ENCODE data around the gene PTGIR.

GRCh38 chr19:46660008-46660517, 35.2 kb upstream of the PTGIR start:
- TF ChIP-seq, protein P1, sequence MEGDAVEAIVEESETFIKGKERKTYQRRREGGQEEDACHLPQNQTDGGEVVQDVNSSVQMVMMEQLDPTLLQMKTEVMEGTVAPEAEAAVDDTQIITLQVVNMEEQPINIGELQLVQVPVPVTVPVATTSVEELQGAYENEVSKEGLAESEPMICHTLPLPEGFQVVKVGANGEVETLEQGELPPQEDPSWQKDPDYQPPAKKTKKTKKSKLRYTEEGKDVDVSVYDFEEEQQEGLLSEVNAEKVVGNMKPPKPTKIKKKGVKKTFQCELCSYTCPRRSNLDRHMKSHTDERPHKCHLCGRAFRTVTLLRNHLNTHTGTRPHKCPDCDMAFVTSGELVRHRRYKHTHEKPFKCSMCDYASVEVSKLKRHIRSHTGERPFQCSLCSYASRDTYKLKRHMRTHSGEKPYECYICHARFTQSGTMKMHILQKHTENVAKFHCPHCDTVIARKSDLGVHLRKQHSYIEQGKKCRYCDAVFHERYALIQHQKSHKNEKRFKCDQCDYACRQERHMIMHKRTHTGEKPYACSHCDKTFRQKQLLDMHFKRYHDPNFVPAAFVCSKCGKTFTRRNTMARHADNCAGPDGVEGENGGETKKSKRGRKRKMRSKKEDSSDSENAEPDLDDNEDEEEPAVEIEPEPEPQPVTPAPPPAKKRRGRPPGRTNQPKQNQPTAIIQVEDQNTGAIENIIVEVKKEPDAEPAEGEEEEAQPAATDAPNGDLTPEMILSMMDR (IDR thresholded peaks at IDR 0.05): no peak
- no peak for TF ChIP-seq POLR2AphosphoS5 (IDR thresholded peaks at IDR 0.05)
